Fibroblast of the aortic adventitia (primary cell): Measurements from ENCODE around the gene UGT1A6. TPM values are rescaled to one million over a fixed set of nuclear protein-coding genes. Genes with fewer than 3 reads are reported as not detected.
A peak's percentile ranks its signal among the peaks of the same experiment; 100 is the strongest.

Experiments
- DNase-seq: peaks from one replicate; pipeline ENCODE4 v3.0.0-alpha.2; 2010; ENCODE audit warnings: low read depth
- H3K4me3 ChIP-seq: 2 replicates; pipeline ENCODE4 v1.5.1; 2011; ENCODE audit warnings: low read depth, mild to moderate bottlenecking, control low read depth, low read length, moderate library complexity
- CTCF ChIP-seq: IDR thresholded peaks from 2 replicates; pipeline ENCODE4 v1.5.1; 2011; ENCODE audit warnings: mild to moderate bottlenecking, low read length, control low read depth, inconsistent platforms; ENCODE audit not compliant: insufficient read depth
- total RNA-seq: library from RNA; depleted of rRNA; stranded (reverse); fragments of >200 nt; gene quantifications from 2 replicates; pipeline ENCODE4 v1.2.3, GENCODE V29; 2012; ENCODE audit warnings: low replicate concordance

Gene UGT1A6
- total RNA-seq, 1 donor: 0.09 TPM

- TF ChIP-seq CTCF: no peak
- no peak for DNase-seq
Observed at GRCh38 chr2:233673896-233674295, 18.8 kb upstream of the UGT1A6 start.

DNA sequence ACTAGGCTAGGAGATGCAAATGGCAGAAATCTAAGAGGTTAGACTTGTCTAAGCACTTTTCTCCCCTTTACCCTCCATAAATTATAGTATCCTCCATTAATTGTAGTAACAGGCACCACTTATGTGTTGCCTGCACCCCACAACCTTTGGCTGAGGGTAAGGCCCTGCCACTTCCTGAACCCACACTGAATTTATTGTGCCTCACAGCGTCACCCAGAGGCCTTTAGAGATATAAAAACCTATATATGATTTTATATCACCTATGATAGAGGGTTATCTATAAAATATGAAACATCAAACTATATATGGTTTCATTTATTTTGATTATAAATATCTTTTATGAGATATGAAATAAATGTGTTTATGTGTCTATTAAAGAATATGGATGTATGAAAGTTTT is 18.4 kb upstream of the UGT1A6 start:
- H3K4me3 ChIP-seq: no peak overlapping the region
- TF ChIP-seq CTCF: no peak
- DNase-seq: no peak

More at GRCh38 chr2:233673896-233674295, 18.8 kb upstream of the UGT1A6 start:
- no peak overlapping the region for H3K4me3 ChIP-seq

DNA sequence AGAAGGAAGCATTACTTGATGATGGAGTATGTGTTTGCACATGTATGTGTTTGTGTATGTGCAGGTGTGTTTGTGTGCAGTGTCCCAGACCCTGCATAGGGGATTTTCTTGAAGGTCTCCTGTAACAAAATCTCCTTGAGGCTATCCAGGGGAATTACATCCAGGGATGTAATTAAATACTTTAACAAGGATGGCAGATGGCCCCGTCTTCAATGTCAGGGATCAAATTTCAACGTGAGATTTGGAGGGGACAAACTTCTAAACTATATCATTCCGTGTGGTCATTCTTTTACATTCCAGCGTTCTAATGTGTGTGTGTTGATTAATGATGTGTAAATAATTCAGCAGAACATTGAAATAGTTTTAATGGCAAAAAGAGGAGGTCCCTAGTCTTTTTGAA is 17.7 kb upstream of the UGT1A6 start:
- no peak for DNase-seq
- H3K4me3 ChIP-seq: no peak overlapping the region
- peak; percentile 5 for TF ChIP-seq CTCF

GRCh38 chr2:233676046-233676445 is 16.6 kb upstream of the UGT1A6 start:
- no peak for TF ChIP-seq CTCF
- no peak overlapping the region for H3K4me3 ChIP-seq
- no peak for DNase-seq

DNA sequence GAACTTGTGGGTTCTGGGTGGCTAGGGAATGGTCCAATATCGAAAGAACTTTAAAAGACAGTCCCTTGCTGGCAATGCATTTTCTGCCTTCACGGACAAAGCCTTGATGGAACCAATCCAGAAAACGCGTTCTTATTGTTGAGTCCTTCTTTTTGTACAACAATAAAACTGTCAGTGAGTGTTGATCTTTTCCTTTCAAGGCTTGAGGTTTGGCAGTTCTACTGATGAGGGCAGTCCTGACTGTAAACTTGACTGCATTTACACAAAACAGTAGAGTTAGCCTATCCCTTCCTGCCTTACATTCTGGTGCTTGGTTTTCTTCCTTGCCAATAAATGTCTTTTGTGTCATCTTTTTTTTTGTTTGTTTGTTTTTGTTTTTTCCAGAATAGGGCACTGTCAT is 13.5 kb upstream of the UGT1A6 start:
- peak; percentile 25 for DNase-seq
- no peak for TF ChIP-seq CTCF
- H3K4me3 ChIP-seq: no peak overlapping the region

GRCh38 chr2:233680361-233681045 is 12.2 kb upstream of the UGT1A6 start:
- H3K4me3 ChIP-seq: no peak overlapping the region
- no peak for DNase-seq
- TF ChIP-seq CTCF: no peak
